ENCODE data around the gene EVX1.
A peak's percentile ranks its signal among the peaks of the same experiment; 100 is the strongest.

Gene EVX1

DNA sequence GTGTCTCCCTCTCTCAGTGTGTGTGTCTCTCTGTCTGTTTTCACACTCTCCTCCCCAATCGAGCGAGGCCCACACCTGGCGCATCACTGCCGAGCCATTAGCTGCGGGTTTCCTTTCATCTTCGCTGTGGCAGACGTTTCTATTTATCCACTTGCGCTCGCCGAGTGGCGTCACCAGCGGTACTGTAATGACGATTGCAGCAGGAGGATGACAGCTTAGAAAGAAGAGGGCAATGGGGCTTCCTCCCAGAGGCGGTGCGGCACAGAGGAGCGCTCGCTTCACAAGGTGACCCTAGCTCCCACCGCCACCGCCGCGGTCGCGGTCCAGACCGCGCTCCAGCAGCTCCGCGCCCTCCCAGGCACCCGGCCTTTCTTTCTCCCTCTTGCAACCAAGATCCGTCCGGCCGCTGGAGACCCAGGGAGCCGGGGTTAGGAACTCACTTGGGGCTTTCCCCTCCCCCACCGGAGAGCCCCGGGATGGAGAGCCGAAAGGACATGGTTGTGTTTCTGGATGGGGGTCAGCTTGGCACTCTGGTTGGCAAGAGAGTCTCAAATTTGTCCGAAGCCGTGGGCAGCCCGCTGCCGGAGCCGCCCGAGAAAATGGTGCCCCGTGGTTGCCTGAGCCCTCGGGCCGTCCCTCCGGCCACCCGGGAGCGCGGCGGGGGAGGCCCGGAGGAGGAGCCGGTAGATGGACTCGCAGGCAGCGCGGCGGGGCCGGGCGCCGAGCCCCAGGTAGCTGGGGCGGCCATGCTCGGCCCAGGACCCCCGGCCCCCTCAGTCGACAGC lies at the start of gene EVX1:
Gene EVX1, plus strand, starts transcription at position 248 of the 785 bp plus-strand sequence. Its CDS starts 229 bp downstream, at position 477.
- Mint-ChIP-seq H3K4me1 (peaks cover 58% of the 10 kb centered on the region), H3K27ac (peak within 1 kb of the TSS in 1 of 2 donors; percentile 74), H3K27me3 (peaks cover 100% of the 10 kb centered on the region), H3K4me3 (peak within 1 kb of the TSS; percentile 66 to 74), H3K9me3 (no peaks in the 10 kb centered on the region)
- peak; percentile 40 to 78 for DNase-seq
- peak; percentile 67 for ATAC-seq

DNA sequence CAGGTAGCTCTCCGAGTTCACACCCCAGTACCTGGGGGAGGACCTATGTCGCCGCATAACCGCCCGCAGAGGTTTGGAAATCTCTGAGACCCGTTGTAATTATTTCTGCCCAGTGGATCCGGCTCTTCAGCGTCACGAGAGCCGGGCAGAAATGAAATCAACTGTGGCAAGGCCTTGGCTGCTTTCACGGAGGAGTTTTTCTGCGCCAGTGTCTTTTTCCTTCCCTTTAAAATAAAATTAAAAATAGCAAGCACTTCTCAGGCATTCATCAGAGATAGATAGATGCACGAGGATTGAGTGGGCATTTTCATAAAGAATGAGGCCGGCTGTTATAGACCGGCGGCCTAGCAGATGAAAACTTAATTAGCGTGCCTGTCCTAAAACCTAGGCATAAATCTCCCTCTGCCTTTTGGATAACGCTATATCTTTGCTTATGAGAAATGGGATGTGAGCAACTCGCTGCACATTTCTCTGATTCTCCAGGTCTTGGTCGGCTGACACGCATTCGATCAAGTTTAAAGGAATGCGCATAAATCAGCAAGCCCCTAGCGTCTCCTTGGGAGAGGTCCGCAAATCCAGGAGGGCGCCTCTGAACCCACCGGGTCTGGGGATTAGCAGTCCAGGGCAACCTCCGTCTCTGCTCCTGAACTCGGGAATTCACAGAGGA lies 49.1 kb upstream of the EVX1 start:
- peaks cover 41% of the 10 kb centered on the region for H3K4me1 Mint-ChIP-seq
- peak overlapping the region; percentile 67 to 69 for H3K4me3 Mint-ChIP-seq
- H3K27me3 Mint-ChIP-seq = peaks cover 97% of the 10 kb centered on the region
- no peak overlapping the region for H3K27ac Mint-ChIP-seq
- ATAC-seq (no peak), DNase-seq (peak in 1 of 2 donors; percentile 6)
- H3K9me3 Mint-ChIP-seq = no peaks in the 10 kb centered on the region

- DNase-seq = no peak
- no peak overlapping the region for H3K27ac Mint-ChIP-seq
- H3K4me3 Mint-ChIP-seq = no peak overlapping the region
- peaks cover 97% of the 10 kb centered on the region for H3K27me3 Mint-ChIP-seq
- H3K4me1 Mint-ChIP-seq = peaks cover 41% of the 10 kb centered on the region
- no peak for ATAC-seq
- H3K9me3 Mint-ChIP-seq = no peaks in the 10 kb centered on the region
Measured at GRCh38 chr7:27194002-27194352, 48.6 kb upstream of the EVX1 start.

GRCh38 chr7:27194686-27195379 lies 47.8 kb upstream of the EVX1 start:
- H3K9me3 Mint-ChIP-seq = no peaks in the 10 kb centered on the region
- no peak for ATAC-seq
- no peak overlapping the region for H3K27ac Mint-ChIP-seq
- peaks cover 37% of the 10 kb centered on the region for H3K4me1 Mint-ChIP-seq
- H3K27me3 Mint-ChIP-seq = peaks cover 96% of the 10 kb centered on the region
- no peak overlapping the region for H3K4me3 Mint-ChIP-seq
- DNase-seq = no peak

GRCh38 chr7:27196287-27196767 lies 46.3 kb upstream of the EVX1 start:
- H3K27ac Mint-ChIP-seq = no peak overlapping the region
- H3K4me1 Mint-ChIP-seq = peaks cover 47% of the 10 kb centered on the region
- ATAC-seq (no peak), DNase-seq (peak; percentile 76 to 79)
- no peaks in the 10 kb centered on the region for H3K9me3 Mint-ChIP-seq
- peaks cover 96% of the 10 kb centered on the region for H3K27me3 Mint-ChIP-seq
- no peak overlapping the region for H3K4me3 Mint-ChIP-seq

- H3K9me3 Mint-ChIP-seq = no peaks in the 10 kb centered on the region
- DNase-seq (no peak), ATAC-seq (no peak)
- H3K27ac Mint-ChIP-seq = no peak overlapping the region
- no peak overlapping the region for H3K4me3 Mint-ChIP-seq
- H3K27me3 Mint-ChIP-seq = peaks cover 96% of the 10 kb centered on the region
- peaks cover 47% of the 10 kb centered on the region for H3K4me1 Mint-ChIP-seq
Measured at GRCh38 chr7:27197137-27198042, 45.2 kb upstream of the EVX1 start.

GRCh38 chr7:27198138-27198841 lies 44.3 kb upstream of the EVX1 start:
- H3K4me1 Mint-ChIP-seq = peaks cover 53% of the 10 kb centered on the region
- no peaks in the 10 kb centered on the region for H3K9me3 Mint-ChIP-seq
- no peak overlapping the region for H3K27ac Mint-ChIP-seq
- ATAC-seq (no peak), DNase-seq (peak in 1 of 2 donors; percentile 13)
- H3K27me3 Mint-ChIP-seq = peaks cover 98% of the 10 kb centered on the region
- peak overlapping the region in 1 of 2 donors; percentile 8 for H3K4me3 Mint-ChIP-seq

DNA sequence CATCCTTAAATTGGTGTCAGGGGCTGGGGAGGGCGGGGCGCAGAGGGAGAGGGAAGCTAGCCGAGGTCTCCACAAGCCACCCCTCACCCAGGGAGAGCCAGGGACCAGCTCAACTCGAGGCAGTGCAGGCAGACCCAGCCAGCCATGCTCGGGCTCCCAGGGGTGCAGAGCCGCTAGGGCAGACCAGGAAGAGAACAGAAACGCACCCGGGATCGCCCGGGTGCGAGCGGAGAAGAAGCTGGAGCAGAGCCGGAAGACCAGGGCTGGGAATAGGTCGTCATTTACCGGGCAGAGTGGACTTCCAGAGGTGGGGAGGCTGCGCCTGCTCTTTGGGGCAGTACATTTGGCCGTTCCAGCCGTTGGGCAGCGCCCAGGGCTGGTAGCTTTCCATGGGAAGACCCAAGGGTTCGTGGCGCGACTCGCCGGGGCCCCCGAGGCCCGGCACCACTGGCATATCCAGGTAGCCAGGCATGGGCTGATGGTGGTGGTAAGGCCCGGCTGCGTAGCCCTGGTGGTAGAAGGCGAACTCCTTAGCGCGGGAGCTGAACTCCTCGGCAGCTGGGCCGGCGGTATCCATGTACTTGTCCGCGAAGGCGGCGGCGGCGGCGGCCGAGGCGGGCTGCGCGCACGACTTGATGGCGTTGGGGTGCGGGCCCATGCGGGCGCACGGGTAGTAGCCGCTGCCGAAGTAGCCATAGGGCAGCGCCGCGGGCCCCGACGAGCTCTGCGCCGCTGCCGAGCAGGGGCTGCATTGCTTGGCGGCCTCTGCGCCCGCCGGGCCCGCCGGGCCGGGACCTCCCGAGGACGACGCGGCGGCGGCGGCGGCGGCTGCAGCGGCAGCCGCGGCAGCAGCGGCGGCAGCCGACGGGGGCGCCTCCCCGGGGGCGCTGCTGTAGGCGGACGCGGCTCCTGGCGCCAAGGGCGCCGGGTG lies 43.5 kb upstream of the EVX1 start:
- no peak for DNase-seq
- Mint-ChIP-seq H3K27me3 (peaks cover 98% of the 10 kb centered on the region), H3K4me3 (peak overlapping the region; percentile 61 to 89), H3K9me3 (no peaks in the 10 kb centered on the region), H3K27ac (no peak overlapping the region), H3K4me1 (peaks cover 54% of the 10 kb centered on the region)
- peak; percentile 32 for ATAC-seq

- ATAC-seq = peak; percentile 74
Measured at GRCh38 chr7:27199849-27200760, 42.5 kb upstream of the EVX1 start, which contains the start of gene HOXA13. Gene HOXA13 (minus strand): TSS chr7:27200091. CDS start chr7:27200077, 14 bp downstream.

GRCh38 chr7:27200761-27201579 lies 41.6 kb upstream of the EVX1 start:
- ATAC-seq = peak; percentile 35
- H3K4me1 Mint-ChIP-seq = peaks cover 71% of the 10 kb centered on the region
- H3K9me3 Mint-ChIP-seq = no peaks in the 10 kb centered on the region
- H3K27me3 Mint-ChIP-seq = peaks cover 98% of the 10 kb centered on the region
- H3K27ac Mint-ChIP-seq = no peak overlapping the region
- peak overlapping the region; percentile 47 to 92 for H3K4me3 Mint-ChIP-seq
- DNase-seq = no peak

More at GRCh38 chr7:27199849-27200760, 42.5 kb upstream of the EVX1 start, which contains the start of gene HOXA13:
- H3K27me3 Mint-ChIP-seq = peaks cover 98% of the 10 kb centered on the region
- H3K4me3 Mint-ChIP-seq = peak within 1 kb of the TSS; percentile 87 to 92
- H3K27ac Mint-ChIP-seq = peak within 1 kb of the TSS in 1 of 2 donors; percentile 40
- no peaks in the 10 kb centered on the region for H3K9me3 Mint-ChIP-seq
- no peak for DNase-seq
- peaks cover 63% of the 10 kb centered on the region for H3K4me1 Mint-ChIP-seq

DNA sequence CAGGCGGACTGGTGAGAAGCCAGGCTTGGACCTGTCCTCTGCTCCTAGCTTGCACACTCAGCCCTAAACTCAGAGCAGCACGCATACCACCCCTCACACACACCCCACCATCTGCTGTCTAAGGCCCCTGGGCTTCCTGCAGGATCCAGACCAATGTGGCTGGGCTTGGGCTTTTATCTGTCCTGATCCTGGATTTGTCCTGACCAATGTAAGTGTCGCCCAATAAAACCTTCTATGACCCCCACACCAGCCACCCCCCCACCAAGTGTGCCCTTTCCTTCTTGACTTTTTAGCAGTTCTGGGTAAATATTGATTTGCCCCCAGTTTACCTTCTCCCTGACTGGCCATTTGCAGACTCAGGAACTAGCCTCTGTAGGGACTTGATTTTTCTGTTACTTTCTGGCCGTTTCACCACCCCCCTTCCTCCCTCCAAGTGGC lies 41.0 kb upstream of the EVX1 start:
- H3K4me3 Mint-ChIP-seq = peak overlapping the region; percentile 47 to 92
- H3K27ac Mint-ChIP-seq = no peak overlapping the region
- no peak for ATAC-seq
- no peak for DNase-seq
- peaks cover 98% of the 10 kb centered on the region for H3K27me3 Mint-ChIP-seq
- H3K9me3 Mint-ChIP-seq = no peaks in the 10 kb centered on the region
- peaks cover 73% of the 10 kb centered on the region for H3K4me1 Mint-ChIP-seq

Data from stimulated activated naive CD8-positive, alpha-beta T cell treated with anti-CD3 and anti-CD28 coated beads, Interleukin-15, amount 100 ng/mL, for 72 hours (primary cell).